HepG2 (cell line): ENCODE data around the gene RPRML. TPM values are rescaled to one million over a fixed set of nuclear protein-coding genes. Genes with fewer than 3 reads are reported as not detected.

Experiments
- ATAD3A ChIP-seq: sonication (generic); formaldehyde crosslinking; IDR thresholded peaks from 2 replicates; pipeline ENCODE4 v1.4.0; 2020; ENCODE audit warnings: missing genetic modification reagents
- FIP1L1 ChIP-seq: fragments of 200-400 bp; formaldehyde crosslinking; IDR thresholded peaks from 2 replicates; pipeline ENCODE4 v1.6.1; 2018; ENCODE audit warnings: low read depth, mild to moderate bottlenecking, low read length, moderate library complexity, borderline replicate concordance; ENCODE audit not compliant: insufficient read depth
- FOXP4 ChIP-seq: sonication (generic); formaldehyde crosslinking; IDR thresholded peaks from 2 replicates; pipeline ENCODE4 v1.4.0; 2020; ENCODE audit warnings: missing genetic modification reagents
- GTF3A ChIP-seq: sonication (generic); formaldehyde crosslinking; conservative IDR thresholded peaks from 2 replicates; pipeline ENCODE4 v1.4.0; 2020; ENCODE audit warnings: mild to moderate bottlenecking, missing genetic modification reagents
- IKZF4 ChIP-seq: sonication (generic); formaldehyde crosslinking; IDR thresholded peaks from 2 replicates; pipeline ENCODE4 v1.5.1; 2020; ENCODE audit warnings: borderline replicate concordance, mild to moderate bottlenecking, low read depth, missing genetic modification reagents; ENCODE audit errors: not compliant biosample characterization
- ISX ChIP-seq: sonication (generic); formaldehyde crosslinking; conservative IDR thresholded peaks from 2 replicates; pipeline ENCODE4 v1.5.0; 2020; ENCODE audit warnings: missing genetic modification reagents
- JARID2 ChIP-seq: sonication (generic); formaldehyde crosslinking; IDR thresholded peaks from 2 replicates; pipeline ENCODE4 v1.8.1; 2023; ENCODE audit warnings: missing genetic modification reagents, inconsistent platforms; ENCODE audit not compliant: insufficient replicate concordance
- POGK ChIP-seq: sonication (generic); formaldehyde crosslinking; conservative IDR thresholded peaks from 2 replicates; pipeline ENCODE4 v1.8.0; 2022; ENCODE audit warnings: mild to moderate bottlenecking, moderate library complexity, missing genetic modification reagents
- SOX6 ChIP-seq, 2 experiments: fragments of 450-650 bp in 1 of 2; sonication (generic) in 1 of 2; formaldehyde crosslinking in 1 of 2; IDR thresholded peaks; 2 replicates each; pipeline versions ENCODE4 v1.4.0 to v1.6.1; 2017 to 2020; ENCODE audit warnings: antibody characterized with exemption in 1 of 2, mild to moderate bottlenecking in 1 of 2, missing genetic modification reagents in 1 of 2
- SP1 ChIP-seq, 2 experiments: fragments of 450-650 bp in 1 of 2; sonication (generic) in 1 of 2; formaldehyde crosslinking in 1 of 2; IDR thresholded peaks; 2 replicates each; pipeline versions ENCODE4 v1.4.0 to v1.6.1; 2016 to 2020; ENCODE audit warnings: missing genetic modification reagents in 1 of 2
- SRY ChIP-seq: sonication (generic); formaldehyde crosslinking; IDR thresholded peaks from 2 replicates; pipeline ENCODE4 v1.8.0; 2022; ENCODE audit warnings: mild to moderate bottlenecking, missing genetic modification reagents
- YY1 ChIP-seq: IDR thresholded peaks from 2 replicates; pipeline ENCODE4 v1.6.1; 2011; ENCODE audit warnings: low read length, low read depth, moderate library complexity, mild to moderate bottlenecking; ENCODE audit not compliant: insufficient read depth, insufficient replicate concordance
- ZBTB49 ChIP-seq: sonication (generic); formaldehyde crosslinking; IDR thresholded peaks from 2 replicates; pipeline ENCODE4 v1.4.0; 2020; ENCODE audit warnings: missing genetic modification reagents, borderline replicate concordance
- ZFY ChIP-seq: sonication (generic); formaldehyde crosslinking; IDR thresholded peaks from 2 replicates; pipeline ENCODE4 v1.4.0; 2020; ENCODE audit warnings: missing genetic modification reagents
- ZNF18 ChIP-seq: sonication (generic); formaldehyde crosslinking; IDR thresholded peaks from 2 replicates; pipeline ENCODE4 v1.8.0; 2022; ENCODE audit warnings: mild to moderate bottlenecking, missing genetic modification reagents; ENCODE audit not compliant: insufficient replicate concordance
- ZNF343 ChIP-seq: sonication (generic); formaldehyde crosslinking; IDR thresholded peaks from 2 replicates; pipeline ENCODE4 v1.4.0; 2020; ENCODE audit warnings: mild to moderate bottlenecking, missing genetic modification reagents
- ZNF572 ChIP-seq: sonication (generic); formaldehyde crosslinking; IDR thresholded peaks from 2 replicates; pipeline ENCODE4 v1.5.1; 2020; ENCODE audit warnings: mild to moderate bottlenecking, missing genetic modification reagents
- ZNF670 ChIP-seq: sonication (generic); formaldehyde crosslinking; IDR thresholded peaks from 2 replicates; pipeline ENCODE4 v1.8.0; 2022; ENCODE audit warnings: mild to moderate bottlenecking, missing genetic modification reagents, borderline replicate concordance
- ZNF879 ChIP-seq: sonication (generic); formaldehyde crosslinking; IDR thresholded peaks from 2 replicates; pipeline ENCODE4 v1.8.1; 2023; ENCODE audit warnings: missing genetic modification reagents
- polyA plus RNA-seq, 8 experiments: library from polyadenylated mRNA; depleted of rRNA in 3 of 8; stranded (reverse) in 7 of 8; unstranded in 1 of 8; fragments of >200 nt; fragmentation: Illumina TruSeq in 4 of 8; extraction: Trizol in 4 of 8; gene quantifications; 2 replicates each; pipeline versions ENCODE4 v1.2.1 to v1.2.3, GENCODE V29; 2011 to 2016; ENCODE audit warnings: low read depth in 4 of 8, missing spikeins in 1 of 8, mixed read lengths in 1 of 8; ENCODE audit not compliant: insufficient read depth in 1 of 8
- total RNA-seq, 5 experiments: library from RNA; depleted of rRNA; stranded (reverse); fragments of >200 nt; fragmentation: Illumina TruSeq; extraction: Trizol; gene quantifications; 2 replicates each; pipeline ENCODE4 v1.2.3, GENCODE V29; 2016; ENCODE audit warnings: low read depth in 1 of 5

RPRML gene
- total and polyA plus RNA-seq, 2 of the 13 experiments (the other 11 are each of a cell fraction or from before 2014, with no cell fraction given), result not detected

- TF ChIP-seq FOXP4 (CRISPR knock-in tag) (peak; percentile 91), ZNF18 (no peak), GTF3A (CRISPR knock-in tag) (peak; percentile 81; the same call in 1 of the 2 replicates), FIP1L1 (no peak; the same call in 1 of the 2 replicates), SRY (CRISPR knock-in tag) (peak; percentile 88; the same call in 1 of the 2 replicates), JARID2 (CRISPR knock-in tag) (no peak), ATAD3A (CRISPR knock-in tag) (no peak), ZNF572 (CRISPR knock-in tag) (peak; percentile 98), ZNF879 (CRISPR knock-in tag) (peak; percentile 81; the same call in 1 of the 2 replicates), YY1 (peak; percentile 79), ZNF670 (CRISPR knock-in tag) (peak; percentile 86; the same call in 1 of the 2 replicates), SP1 (IDR thresholded peaks at IDR 0.05) (no peak), SP1 (CRISPR knock-in tag; IDR thresholded peaks at IDR 0.05) (peak; percentile 56; the same call in 1 of the 2 replicates), ZFY (CRISPR knock-in tag) (peak; percentile 90), ISX (CRISPR knock-in tag) (no peak), ZBTB49 (no peak), POGK (CRISPR knock-in tag) (peak; percentile 97), IKZF4 (CRISPR knock-in tag) (peak; percentile 96), ZNF343 (CRISPR knock-in tag) (peak; percentile 93), SOX6 (IDR thresholded peaks at IDR 0.05) (no peak), SOX6 (CRISPR knock-in tag; IDR thresholded peaks at IDR 0.05) (peak; percentile 88)
Measured at GRCh38 chr17:46943501-46944393, 35.3 kb downstream of the RPRML start (continued).
